Memory B cell (primary cell): ENCODE measurements around the gene CCN6.
"Not testable (repeated sequence)": the region's sequence is repeated elsewhere in the genome, so short reads cannot be mapped to it uniquely, and the experiment has no call there.

ENCODE experiments used
- ATAC-seq: fragments of 150-1000 bp; cut with Tn5 transposase; 2 replicates; pipeline ENCODE4 v1.10.0; 2021; ENCODE audit warnings: low read depth, mild to moderate bottlenecking, moderate library complexity
- DNase-seq, 2 donors: peaks; one replicate each; pipeline ENCODE4 v3.0.0; 2022; ENCODE audit warnings: low spot score in 2 of 2
- H3K27ac Mint-ChIP-seq: one replicate; pipeline ENCODE4 v1.8.0; 2022; ENCODE audit warnings: mild to moderate bottlenecking, moderate library complexity, mixed read lengths
- H3K27me3 Mint-ChIP-seq: one replicate; pipeline ENCODE4 v1.8.0; 2022; ENCODE audit warnings: mixed read lengths
- H3K36me3 Mint-ChIP-seq: one replicate; pipeline ENCODE4 v1.8.0; 2022; ENCODE audit warnings: mild to moderate bottlenecking, mixed read lengths
- H3K4me1 Mint-ChIP-seq: one replicate; pipeline ENCODE4 v1.8.0; 2022; ENCODE audit warnings: mixed read lengths
- H3K4me3 Mint-ChIP-seq: one replicate; pipeline ENCODE4 v1.8.0; 2022; ENCODE audit warnings: mild to moderate bottlenecking, moderate library complexity, mixed read lengths
- H3K9me3 Mint-ChIP-seq: one replicate; pipeline ENCODE4 v1.8.0; 2022; ENCODE audit warnings: mixed read lengths

CCN6 gene

DNA sequence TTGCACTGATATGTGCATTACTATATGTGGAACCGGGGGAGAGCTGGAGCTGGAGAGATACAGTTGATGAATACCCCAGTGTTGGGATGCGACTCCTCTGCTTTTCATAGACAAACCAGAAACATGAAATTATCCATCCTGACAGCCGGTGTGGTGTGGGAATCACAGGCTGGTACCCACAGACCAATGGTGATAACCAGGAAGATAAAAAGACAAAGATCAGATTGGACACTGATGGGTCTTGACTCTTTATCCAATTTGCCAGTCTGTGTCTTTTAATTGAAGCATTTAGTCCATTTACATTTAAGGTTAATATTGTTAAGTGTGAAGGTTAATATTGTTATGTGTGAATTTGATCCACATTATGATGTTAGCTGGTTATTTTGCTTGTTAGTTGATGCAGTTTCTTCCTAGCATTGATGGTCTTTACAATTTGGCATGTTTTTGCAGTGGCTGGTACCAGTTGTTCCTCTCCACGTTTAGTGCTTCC lies 2.6 kb upstream of the CCN6 start:
- H3K4me1 Mint-ChIP-seq, H3K4me3 Mint-ChIP-seq, ATAC-seq, H3K36me3 Mint-ChIP-seq, H3K9me3 Mint-ChIP-seq, H3K27ac Mint-ChIP-seq, H3K27me3 Mint-ChIP-seq, DNase-seq: not testable (repeated sequence)

DNA sequence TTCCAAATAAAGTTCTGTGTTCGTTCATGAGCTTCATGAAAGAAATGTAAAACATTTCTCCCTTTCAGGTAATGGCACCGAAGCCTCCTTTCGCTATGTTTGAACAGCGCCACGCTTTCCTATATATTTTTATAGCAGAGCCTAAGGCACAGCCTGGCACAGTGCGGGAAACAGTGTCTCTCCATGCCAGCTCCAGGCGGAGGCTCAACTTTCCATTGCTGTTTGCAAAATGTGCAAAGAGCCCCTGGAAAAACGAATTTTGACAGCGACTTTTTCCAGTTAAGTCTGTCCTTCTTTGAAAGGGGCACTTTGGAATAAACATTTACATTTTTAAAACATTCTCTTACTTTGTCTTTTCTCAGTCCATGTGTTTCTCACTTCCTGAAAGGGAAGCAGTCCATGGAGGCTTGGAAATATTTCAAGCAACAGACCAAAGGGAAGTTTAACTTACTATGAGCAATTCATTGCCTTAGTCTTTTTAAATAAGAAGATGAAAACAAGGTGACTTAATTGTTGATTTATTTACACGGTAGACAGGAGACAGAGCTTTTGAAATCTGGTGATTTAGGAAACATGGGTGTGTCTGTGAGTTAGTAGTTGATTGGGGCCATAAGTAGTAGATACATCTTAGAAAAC lies 769 bp downstream of the CCN6 start:
- no peak overlapping the region for H3K27ac Mint-ChIP-seq
- no peaks in the 10 kb centered on the region for H3K9me3 Mint-ChIP-seq
- no peak overlapping the region for H3K4me3 Mint-ChIP-seq
- peaks cover 11% of the 10 kb centered on the region for H3K27me3 Mint-ChIP-seq
- no peaks in the 10 kb centered on the region for H3K4me1 Mint-ChIP-seq
- no peak for ATAC-seq
- DNase-seq = no peak
- H3K36me3 Mint-ChIP-seq = no peaks in the 10 kb centered on the region

DNA sequence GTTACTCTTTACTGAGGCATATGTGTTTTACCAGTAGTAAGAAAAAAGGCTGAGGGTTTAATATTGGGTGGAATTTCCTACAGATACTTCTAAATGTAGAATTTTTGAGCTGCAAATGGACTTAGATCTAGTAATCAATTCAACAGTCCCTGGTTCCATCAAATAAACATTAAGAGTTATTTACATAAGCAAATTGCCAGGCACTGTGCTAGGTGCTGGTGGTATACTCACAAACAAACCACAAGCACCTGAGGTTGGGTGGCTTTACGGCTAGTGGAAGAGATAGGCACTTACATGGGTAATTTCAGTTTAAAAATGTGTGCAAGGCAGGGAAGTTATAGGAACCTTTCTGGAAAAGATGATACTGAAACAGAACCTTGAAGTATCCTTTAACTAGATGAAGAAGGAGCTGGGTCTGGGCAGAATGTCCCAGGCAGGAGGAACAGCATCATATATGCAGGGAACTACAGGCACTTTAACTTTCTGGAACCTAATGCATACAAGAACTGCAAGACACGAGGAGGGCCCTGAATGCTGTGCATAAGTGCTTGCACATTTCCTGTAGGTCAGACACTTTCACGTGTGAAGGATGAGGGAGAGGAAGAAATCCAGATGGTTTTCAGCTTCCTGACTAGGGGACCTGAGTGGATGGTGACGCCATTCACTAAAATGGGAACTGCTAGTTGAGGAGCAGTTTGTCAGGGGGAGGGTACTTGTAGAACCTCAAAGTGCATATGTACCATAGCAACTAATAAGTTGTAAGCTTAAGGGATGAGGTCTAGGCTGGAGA lies 4.5 kb downstream of the CCN6 start:
- no peak overlapping the region for H3K27ac Mint-ChIP-seq
- ATAC-seq (no peak), DNase-seq (no peak)
- H3K36me3 Mint-ChIP-seq = no peaks in the 10 kb centered on the region
- H3K27me3 Mint-ChIP-seq = peaks cover 9% of the 10 kb centered on the region
- no peaks in the 10 kb centered on the region for H3K4me1 Mint-ChIP-seq
- H3K9me3 Mint-ChIP-seq = no peaks in the 10 kb centered on the region
- no peak overlapping the region for H3K4me3 Mint-ChIP-seq

DNA sequence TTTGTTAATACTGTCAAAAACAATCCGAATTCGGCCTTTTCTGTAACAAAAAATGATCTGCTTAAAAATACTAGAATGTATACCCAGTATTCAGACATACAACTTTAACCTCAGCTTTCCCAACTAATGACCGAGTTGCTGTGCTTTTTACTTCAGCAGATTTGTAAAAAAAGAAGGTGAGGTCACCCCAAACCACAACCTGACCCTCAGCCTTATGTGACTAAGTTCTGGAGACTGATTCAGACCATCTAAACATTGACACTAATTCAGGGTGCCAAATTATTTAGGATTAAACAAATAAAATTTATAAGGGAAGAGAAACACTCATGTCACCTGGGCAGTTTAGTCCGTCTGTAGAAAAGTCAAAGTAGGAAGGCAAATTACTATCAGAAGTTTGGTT lies 7.7 kb downstream of the CCN6 start:
- H3K4me1 Mint-ChIP-seq = no peaks in the 10 kb centered on the region
- H3K36me3 Mint-ChIP-seq = no peaks in the 10 kb centered on the region
- no peaks in the 10 kb centered on the region for H3K9me3 Mint-ChIP-seq
- no peak overlapping the region for H3K4me3 Mint-ChIP-seq
- H3K27me3 Mint-ChIP-seq = no peaks in the 10 kb centered on the region
- no peak for DNase-seq
- H3K27ac Mint-ChIP-seq = no peak overlapping the region
- no peak for ATAC-seq

DNA sequence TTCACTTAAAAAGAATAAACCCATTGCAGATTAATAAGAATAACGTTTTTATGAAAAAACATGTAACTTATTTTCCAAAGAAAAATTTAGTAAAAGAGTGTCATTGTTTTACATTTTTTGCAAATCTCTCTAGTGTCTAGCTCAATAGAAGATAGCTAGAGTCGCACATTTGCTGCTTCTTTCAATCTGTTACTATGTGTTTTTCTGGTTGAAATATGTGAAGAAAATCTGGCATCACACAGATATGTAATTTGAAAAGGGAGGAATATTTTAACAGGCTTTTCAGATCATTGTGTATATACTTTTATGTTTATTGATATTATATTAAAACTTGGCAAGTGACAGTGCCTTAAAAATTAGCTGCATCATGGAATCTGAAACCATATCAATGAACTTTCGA lies 9.1 kb downstream of the CCN6 start:
- no peaks in the 10 kb centered on the region for H3K4me1 Mint-ChIP-seq
- H3K4me3 Mint-ChIP-seq = no peak overlapping the region
- H3K27ac Mint-ChIP-seq = no peak overlapping the region
- no peaks in the 10 kb centered on the region for H3K27me3 Mint-ChIP-seq
- no peaks in the 10 kb centered on the region for H3K36me3 Mint-ChIP-seq
- no peak for DNase-seq
- no peaks in the 10 kb centered on the region for H3K9me3 Mint-ChIP-seq
- no peak for ATAC-seq

DNA sequence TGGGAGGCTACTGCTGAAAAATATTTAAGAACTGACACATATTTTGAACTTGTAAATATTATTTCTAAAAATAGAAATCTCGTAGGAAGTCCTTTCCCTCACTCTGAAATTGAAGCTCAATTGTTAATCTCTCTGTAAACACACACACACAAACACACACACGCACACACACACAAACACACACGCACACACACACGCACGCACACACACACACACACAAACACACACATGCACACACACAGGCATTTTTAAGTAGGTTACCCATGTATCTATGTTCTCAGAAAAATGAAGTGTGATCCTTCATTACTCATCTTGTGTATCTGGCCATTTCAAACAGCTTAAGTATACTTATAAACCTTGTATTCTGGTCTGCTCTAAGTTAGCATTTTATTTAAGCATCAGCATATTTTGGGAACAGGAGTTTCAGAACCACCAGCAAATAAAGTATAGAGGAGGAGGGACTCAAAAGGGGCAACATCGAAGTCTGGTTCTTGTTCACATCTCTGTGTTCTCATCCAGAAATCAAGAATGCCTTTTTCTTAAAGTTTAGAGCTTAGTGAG lies 11.6 kb downstream of the CCN6 start:
- DNase-seq = no peak
- H3K36me3 Mint-ChIP-seq = no peaks in the 10 kb centered on the region
- no peak overlapping the region for H3K4me3 Mint-ChIP-seq
- no peaks in the 10 kb centered on the region for H3K9me3 Mint-ChIP-seq
- H3K4me1 Mint-ChIP-seq = no peaks in the 10 kb centered on the region
- H3K27me3 Mint-ChIP-seq = no peaks in the 10 kb centered on the region
- H3K27ac Mint-ChIP-seq = no peak overlapping the region
- ATAC-seq = no peak

DNA sequence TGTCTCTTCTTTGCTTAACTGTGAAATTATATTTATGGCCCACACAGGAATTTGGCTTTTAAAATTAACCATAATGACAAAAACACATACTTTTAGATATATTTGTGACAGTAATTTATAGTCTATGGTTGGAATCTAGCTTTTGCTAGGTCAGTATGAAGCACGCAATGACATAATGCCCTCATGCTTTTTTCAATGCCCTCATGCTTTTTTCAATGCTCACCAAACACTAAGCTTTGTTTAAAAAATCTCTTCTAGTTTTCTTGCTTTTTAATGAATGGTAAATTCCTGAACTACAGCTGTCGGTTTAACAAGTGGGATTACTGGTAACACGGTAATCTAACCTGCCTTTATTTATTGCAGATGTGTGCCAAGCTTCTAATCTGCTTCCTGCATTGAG lies 12.7 kb downstream of the CCN6 start:
- Mint-ChIP-seq H3K4me3 (no peak overlapping the region), H3K36me3 (no peaks in the 10 kb centered on the region), H3K9me3 (no peaks in the 10 kb centered on the region), H3K27ac (peak overlapping the region; percentile 37), H3K27me3 (no peaks in the 10 kb centered on the region), H3K4me1 (no peaks in the 10 kb centered on the region)
- DNase-seq (no peak), ATAC-seq (no peak)

DNA sequence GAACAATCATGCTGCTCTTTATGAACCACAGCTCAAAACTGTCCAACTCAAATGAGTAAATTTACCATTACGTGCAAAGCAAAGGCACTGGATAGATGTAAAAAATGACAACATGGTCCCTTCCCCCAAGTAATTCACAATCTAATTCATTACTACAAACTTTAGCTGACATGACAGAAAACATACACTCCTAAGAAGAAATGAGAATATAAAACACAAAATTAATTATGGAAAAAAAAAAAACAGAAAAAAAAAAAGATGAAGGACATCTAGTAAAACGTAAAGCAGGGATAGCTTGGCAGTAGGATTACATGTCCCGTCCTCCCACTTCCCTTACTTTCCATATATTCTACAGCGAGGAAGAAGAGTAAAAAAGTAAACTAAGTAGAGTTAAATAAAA lies 27.7 kb downstream of the CCN6 start:
- DNase-seq = no peak
- no peak overlapping the region for H3K27ac Mint-ChIP-seq
- no peaks in the 10 kb centered on the region for H3K9me3 Mint-ChIP-seq
- no peak for ATAC-seq
- no peaks in the 10 kb centered on the region for H3K27me3 Mint-ChIP-seq
- peaks cover 11% of the 10 kb centered on the region for H3K36me3 Mint-ChIP-seq
- no peak overlapping the region for H3K4me3 Mint-ChIP-seq
- H3K4me1 Mint-ChIP-seq = peaks cover 2% of the 10 kb centered on the region

DNA sequence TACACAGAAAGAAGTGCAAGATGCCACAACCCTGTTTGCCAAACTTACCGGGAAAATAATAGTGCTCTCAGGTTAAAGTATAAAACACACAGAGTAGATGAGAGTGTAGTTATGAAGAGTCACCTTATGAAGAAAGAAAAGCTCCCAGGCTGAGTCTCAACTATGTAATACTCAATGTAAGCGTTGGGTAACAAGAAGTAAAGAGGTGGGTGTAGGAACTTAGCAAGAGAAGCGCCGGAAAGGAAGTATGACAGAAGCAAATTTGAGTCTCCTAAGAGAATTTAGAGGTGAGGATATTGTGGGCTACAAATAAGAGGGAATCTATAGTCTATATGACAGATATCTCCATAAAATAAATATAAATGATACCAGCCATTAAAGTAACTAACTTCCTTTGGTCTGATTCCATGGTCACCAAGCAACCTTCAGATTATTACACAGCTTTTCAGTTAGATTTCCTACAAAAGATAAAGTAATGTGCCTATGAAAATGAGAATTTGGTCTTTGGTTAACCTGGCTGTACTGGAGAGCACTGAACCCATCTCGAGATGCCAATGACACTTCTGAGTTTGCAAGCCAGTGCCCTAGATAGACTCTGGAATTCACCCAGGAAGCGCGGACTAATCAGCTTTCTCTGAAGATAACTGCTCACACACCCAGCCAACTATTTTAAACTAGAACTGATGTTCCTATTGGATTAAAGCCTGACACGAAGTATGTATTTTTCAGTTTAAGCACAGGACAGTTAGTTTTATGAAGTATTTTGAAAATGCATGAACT lies 31.6 kb downstream of the CCN6 start:
- no peak for ATAC-seq
- no peak overlapping the region for H3K4me3 Mint-ChIP-seq
- H3K9me3 Mint-ChIP-seq = no peaks in the 10 kb centered on the region

DNA sequence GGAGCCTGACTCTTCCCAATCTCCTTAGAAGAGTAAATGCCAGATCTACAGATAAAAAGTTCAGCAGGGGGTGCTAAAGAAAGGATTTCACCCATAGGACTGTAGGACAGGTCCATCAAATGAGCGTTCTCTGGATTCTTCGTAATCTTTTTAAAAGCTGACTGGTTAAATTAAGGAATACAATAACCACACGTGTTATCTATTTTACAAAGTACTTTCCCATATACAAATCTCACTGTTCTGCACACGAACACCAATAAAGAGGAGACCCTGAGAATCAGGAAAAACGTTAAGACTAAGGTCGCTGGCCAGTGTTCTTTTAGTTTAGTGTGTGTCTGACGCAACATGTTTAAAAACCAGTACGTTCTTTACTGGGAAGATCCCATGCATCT lies 32.8 kb downstream of the CCN6 start:
- Mint-ChIP-seq H3K4me3 (no peak overlapping the region), H3K4me1 (peaks cover 2% of the 10 kb centered on the region), H3K27ac (no peak overlapping the region), H3K9me3 (no peaks in the 10 kb centered on the region), H3K36me3 (peaks cover 6% of the 10 kb centered on the region), H3K27me3 (peaks cover 5% of the 10 kb centered on the region)
- ATAC-seq (peak; percentile 9), DNase-seq (no peak)

More for the DNA sequence above, 31.6 kb downstream of the CCN6 start:
- H3K4me1 Mint-ChIP-seq = peaks cover 2% of the 10 kb centered on the region
- peaks cover 8% of the 10 kb centered on the region for H3K36me3 Mint-ChIP-seq
- peaks cover 5% of the 10 kb centered on the region for H3K27me3 Mint-ChIP-seq
- DNase-seq = no peak
- no peak overlapping the region for H3K27ac Mint-ChIP-seq

DNA sequence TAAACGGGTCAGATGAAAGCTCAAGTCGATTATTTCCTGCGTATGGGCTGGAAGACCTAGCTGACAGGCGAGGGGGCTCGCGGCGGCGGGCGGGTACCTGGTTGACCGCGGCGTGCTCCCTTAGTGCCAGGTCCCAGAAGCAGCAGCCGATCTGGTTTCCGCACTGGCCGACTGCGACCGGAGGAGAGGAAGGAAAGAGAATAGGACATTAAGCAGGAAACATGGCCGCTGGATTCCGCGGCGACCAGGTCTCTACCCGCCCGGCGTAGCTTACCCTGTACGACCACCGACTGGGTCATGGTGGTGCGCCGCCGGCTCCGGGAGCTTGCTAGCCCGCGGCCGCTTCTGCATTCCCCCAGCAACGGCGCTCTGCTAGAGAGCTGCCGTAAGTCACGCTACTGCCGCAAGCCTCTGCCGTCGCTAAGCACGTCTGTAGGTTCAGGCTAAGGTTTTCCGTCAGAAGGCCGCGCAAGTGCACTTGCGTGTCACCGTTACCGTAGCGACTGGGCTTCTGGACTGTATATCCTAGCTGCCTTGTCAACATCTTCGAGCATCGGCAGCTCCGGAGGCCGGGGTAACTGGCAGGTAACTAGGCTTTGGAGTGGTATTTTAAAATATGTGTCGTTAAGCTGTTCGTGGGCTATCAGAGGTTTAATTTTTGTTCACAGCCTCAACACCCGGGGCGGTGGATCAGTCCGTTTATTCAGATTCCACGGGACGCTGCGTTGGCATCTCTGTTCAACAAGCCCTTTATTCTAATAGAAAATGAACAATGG lies 33.4 kb downstream of the CCN6 start, which contains the start of the genes FAM229B and TUBE1:
FAM229B (plus strand) TSS at position 456 of the 776 bp plus-strand sequence. CDS start 11,693 bp downstream, outside the sequence.
TUBE1 (minus strand) TSS at position 347 of the 776 bp plus-strand sequence; CDS start at position 299, 48 bp downstream.
- no peak within 1 kb of the TSS for H3K4me3 Mint-ChIP-seq
- no peaks in the 10 kb centered on the region for H3K4me1 Mint-ChIP-seq
- H3K9me3 Mint-ChIP-seq = no peaks in the 10 kb centered on the region
- H3K36me3 Mint-ChIP-seq = peaks cover 6% of the 10 kb centered on the region
- peak; percentile 71 to 87 for DNase-seq
- peak; percentile 92 for ATAC-seq
- H3K27ac Mint-ChIP-seq = no peak within 1 kb of the TSS
- peaks cover 5% of the 10 kb centered on the region for H3K27me3 Mint-ChIP-seq

DNA sequence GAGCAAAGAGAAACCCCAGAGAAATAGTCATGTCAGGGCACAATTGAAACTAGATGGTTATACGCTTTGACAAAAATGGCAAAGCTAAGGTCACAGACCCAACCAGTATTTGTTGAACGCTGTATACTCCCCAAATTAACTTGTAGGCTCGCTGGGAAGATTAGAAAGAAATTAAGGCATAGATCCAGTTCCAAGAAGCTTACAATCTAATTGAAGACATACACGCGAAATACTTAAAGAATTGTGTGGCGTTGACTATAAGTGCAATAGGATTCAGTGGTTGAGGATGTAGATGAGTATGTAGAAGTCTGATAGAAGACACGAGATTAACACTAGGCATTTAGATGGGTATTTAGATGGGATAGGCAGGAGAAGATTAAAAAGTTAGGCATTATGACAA lies 34.0 kb downstream of the CCN6 start:
- DNase-seq = no peak

DNA sequence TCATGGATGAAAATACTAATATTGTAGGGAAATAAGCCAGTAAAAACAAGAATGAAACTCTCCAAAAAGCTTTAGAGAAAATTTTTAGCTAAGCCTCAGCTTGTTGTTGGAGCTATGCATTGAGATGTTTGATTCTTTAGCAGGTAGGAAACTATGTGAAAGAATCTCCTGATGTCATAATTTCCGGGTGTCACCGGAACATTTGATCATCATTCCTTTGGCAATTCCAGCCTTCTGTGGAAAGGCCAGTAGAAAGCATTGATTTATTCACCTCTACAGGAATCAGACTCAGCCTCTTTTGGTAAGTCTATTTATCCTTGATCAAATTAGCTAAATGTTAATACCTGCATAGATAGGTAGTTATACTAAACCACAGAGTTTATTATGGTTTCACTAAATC lies 43.0 kb downstream of the CCN6 start:
- H3K27me3 Mint-ChIP-seq = no peaks in the 10 kb centered on the region
- no peak overlapping the region for H3K27ac Mint-ChIP-seq
- DNase-seq = no peak
- no peaks in the 10 kb centered on the region for H3K4me1 Mint-ChIP-seq
- peaks cover 4% of the 10 kb centered on the region for H3K36me3 Mint-ChIP-seq
- no peak overlapping the region for H3K4me3 Mint-ChIP-seq
- ATAC-seq = no peak
- H3K9me3 Mint-ChIP-seq = no peaks in the 10 kb centered on the region

More for the DNA sequence above, 34.0 kb downstream of the CCN6 start:
- H3K27ac Mint-ChIP-seq = no peak overlapping the region
- H3K4me1 Mint-ChIP-seq = no peaks in the 10 kb centered on the region
- no peak overlapping the region for H3K4me3 Mint-ChIP-seq
- H3K27me3 Mint-ChIP-seq = peaks cover 5% of the 10 kb centered on the region
- no peak for ATAC-seq
- H3K9me3 Mint-ChIP-seq = no peaks in the 10 kb centered on the region
- H3K36me3 Mint-ChIP-seq = peaks cover 6% of the 10 kb centered on the region
